GM12892 (cell line): Measurements from ENCODE around the gene RNF215.

Experiments used
- POLR2A ChIP-seq: IDR thresholded peaks from 2 replicates; pipeline ENCODE4 v1.6.1; 2011; ENCODE audit warnings: low read depth, low read length, control low read depth
- POLR2AphosphoS5 ChIP-seq: IDR thresholded peaks from 2 replicates; pipeline ENCODE4 v1.6.1; 2011; ENCODE audit warnings: low read depth, low read length, control low read depth
- TAF1 ChIP-seq: IDR thresholded peaks from 2 replicates; pipeline ENCODE4 v1.6.1; 2011; ENCODE audit warnings: low read depth, mild to moderate bottlenecking, control low read depth, low read length, borderline replicate concordance

GRCh38 chr22:30332994-30333706 lies 54.1 kb downstream of the RNF215 start:
- TF ChIP-seq POLR2A (0 out of 2 replicates have a peak, but pooled peaks have one; percentile 2), TAF1 (no peak), POLR2AphosphoS5 (no peak; the same call in 1 of the 2 replicates)
